ENCODE results near the gene CXCR4.

- TF ChIP-seq L3MBTL2 (conservative IDR thresholded peaks at IDR 0.05) (no peak), SUZ12 (IDR thresholded peaks at IDR 0.05) (no peak), FOXM1 (IDR thresholded peaks at IDR 0.05; ENCODE audit: borderline replicate concordance) (no peak), FOXK2 (IDR thresholded peaks at IDR 0.05) (no peak), BHLHE40 (IDR thresholded peaks at IDR 0.05; ENCODE audit: borderline replicate concordance) (no peak), ELF4 (IDR thresholded peaks at IDR 0.05) (no peak), ZNF384 (IDR thresholded peaks at IDR 0.05) (no peak), PKNOX1 (IDR thresholded peaks at IDR 0.05) (no peak), SP1 (IDR thresholded peaks at IDR 0.05) (no peak), LEF1 (IDR thresholded peaks at IDR 0.05; ENCODE audit: borderline replicate concordance) (no peak), FOXA1 (IDR thresholded peaks at IDR 0.05) (no peak), CTBP1 (IDR thresholded peaks at IDR 0.05; ENCODE audit: borderline replicate concordance) (no peak), ARNT (IDR thresholded peaks at IDR 0.05) (no peak), TARDBP (IDR thresholded peaks at IDR 0.05) (no peak)
Measured at GRCh38 chr2:136112317-136113208, 5.4 kb downstream of the CXCR4 start.

Measured in HEK293T (cell line).